Activated B cell treated with CpG ODN at 0.5 μM for 24 hours (primary cell): ENCODE data around the gene MAP3K10. TPM values are rescaled to one million over a fixed set of nuclear protein-coding genes. Genes with fewer than 3 reads are reported as not detected.
A peak's percentile ranks its signal among the peaks of the same experiment; 100 is the strongest.

Experiments
- ATAC-seq: fragments of 200-7000 bp; cut with Tn5 transposase; one replicate; pipeline ENCODE4 v1.10.0; 2021; ENCODE audit warnings: low read depth, mild to moderate bottlenecking, moderate library complexity
- CTCF ChIA-PET: fragments of 350-600 bp; sonication (Branson Sonifier 250); formaldehyde crosslinking; loops from one replicate; lab custom pipeline; 2021; ENCODE audit warnings: antibody characterized with exemption; lab: Charles Lee
- POLR2A ChIA-PET: fragments of 350-600 bp; sonication (Branson Sonifier 250); formaldehyde crosslinking; loops from one replicate; lab custom pipeline; 2021; ENCODE audit warnings: antibody characterized with exemption; lab: Charles Lee
- DNase-seq: peaks from one replicate; pipeline ENCODE4 v3.0.0; 2022
- H3K27ac Mint-ChIP-seq: one replicate; pipeline ENCODE4 v1.8.0; 2020; ENCODE audit warnings: mixed read lengths
- H3K27me3 Mint-ChIP-seq: one replicate; pipeline ENCODE4 v1.8.0; 2021; ENCODE audit warnings: mixed read lengths
- H3K36me3 Mint-ChIP-seq: one replicate; pipeline ENCODE4 v1.8.0; 2021; ENCODE audit warnings: low read depth, mixed read lengths
- H3K4me1 Mint-ChIP-seq: one replicate; pipeline ENCODE4 v1.8.0; 2021; ENCODE audit warnings: mixed read lengths
- H3K4me3 Mint-ChIP-seq: one replicate; pipeline ENCODE4 v1.8.0; 2020; ENCODE audit warnings: mild to moderate bottlenecking, mixed read lengths
- H3K9me3 Mint-ChIP-seq: one replicate; pipeline ENCODE4 v1.8.0; 2020; ENCODE audit warnings: mixed read lengths
- CTCF ChIP-seq: fragments of 200-600 bp; IDR thresholded peaks from one replicate; pipeline ENCODE4 v1.8.0; 2022; ENCODE audit warnings: antibody characterized with exemption, mild to moderate bottlenecking
- intact Hi-C: fragments of 100-400 bp; cut with micrococcal nuclease; formaldehyde crosslinking; loops from one replicate; pipeline ENCODE4 v1.15.1; 2024
- total RNA-seq: library from RNA; stranded (reverse); gene quantifications from 2 replicates; pipeline ENCODE4 v1.2.3, GENCODE V29; 2022

Gene MAP3K10
- total RNA-seq, 1 donor from 2014 or later: 20.5 TPM

- no peaks in the 10 kb centered on the region for H3K27me3 Mint-ChIP-seq
- H3K9me3 Mint-ChIP-seq: no peaks in the 10 kb centered on the region
- no peak overlapping the region for H3K27ac Mint-ChIP-seq
- no peak for TF ChIP-seq CTCF
- POLR2A ChIA-PET: no interaction called here
- H3K4me1 Mint-ChIP-seq: peaks cover 22% of the 10 kb centered on the region
- peaks cover 64% of the 10 kb centered on the region for H3K36me3 Mint-ChIP-seq
- CTCF ChIA-PET: no interaction called here
- no peak overlapping the region for H3K4me3 Mint-ChIP-seq
- intact Hi-C loops: no loop called here
- no peak for ATAC-seq
- DNase-seq: no peak
Observed at GRCh38 chr19:40255619-40256166, 64.5 kb downstream of the MAP3K10 start.

- no peak for ATAC-seq
- Mint-ChIP-seq H3K27ac (no peak overlapping the region), H3K27me3 (no peaks in the 10 kb centered on the region), H3K9me3 (no peaks in the 10 kb centered on the region), H3K36me3 (peaks cover 63% of the 10 kb centered on the region), H3K4me3 (no peak overlapping the region), H3K4me1 (peaks cover 25% of the 10 kb centered on the region)
- TF ChIP-seq CTCF: no peak
- ChIA-PET CTCF (no interaction called here), POLR2A (interaction anchor here (1.1 kb wide), 1 partner anchor 25 kb away, joined by 4 read pairs; no protein-coding TSS in a partner anchor)
- no peak for DNase-seq
- intact Hi-C loops: no loop called here
Observed at GRCh38 chr19:40256512-40256911, 65.3 kb downstream of the MAP3K10 start.

GRCh38 chr19:40257096-40257517 lies 65.9 kb downstream of the MAP3K10 start:
- no peak overlapping the region for H3K27ac Mint-ChIP-seq
- H3K9me3 Mint-ChIP-seq: no peaks in the 10 kb centered on the region
- H3K27me3 Mint-ChIP-seq: no peaks in the 10 kb centered on the region
- ATAC-seq: peak; percentile 47
- peaks cover 25% of the 10 kb centered on the region for H3K4me1 Mint-ChIP-seq
- no peak for DNase-seq
- POLR2A ChIA-PET: interaction anchor here (0.9 to 1.1 kb wide), 2 partner anchors 24 to 29 kb away, joined by 4 read pairs; no protein-coding TSS in a partner anchor
- peaks cover 63% of the 10 kb centered on the region for H3K36me3 Mint-ChIP-seq
- no peak overlapping the region for H3K4me3 Mint-ChIP-seq
- TF ChIP-seq CTCF: no peak
- CTCF ChIA-PET: no interaction called here
- intact Hi-C loops: no loop called here

GRCh38 chr19:40261631-40262030 lies 70.4 kb downstream of the MAP3K10 start:
- Mint-ChIP-seq H3K4me1 (peaks cover 29% of the 10 kb centered on the region), H3K9me3 (no peaks in the 10 kb centered on the region), H3K27me3 (no peaks in the 10 kb centered on the region), H3K27ac (no peak overlapping the region), H3K4me3 (no peak overlapping the region), H3K36me3 (peaks cover 56% of the 10 kb centered on the region)
- no peak for TF ChIP-seq CTCF
- DNase-seq: no peak
- ATAC-seq: no peak
- ChIA-PET CTCF (no interaction called here), POLR2A (interaction anchor here (0.6 kb wide), 1 partner anchor 1835 kb away, joined by 4 read pairs; the partner anchor contains the start of gene RASGRP4)
- intact Hi-C loops: no loop called here

- ATAC-seq: no peak
- H3K9me3 Mint-ChIP-seq: no peaks in the 10 kb centered on the region
- H3K4me3 Mint-ChIP-seq: no peak overlapping the region
- H3K4me1 Mint-ChIP-seq: peaks cover 28% of the 10 kb centered on the region
- H3K36me3 Mint-ChIP-seq: peaks cover 57% of the 10 kb centered on the region
- no peak for TF ChIP-seq CTCF
- H3K27ac Mint-ChIP-seq: no peak overlapping the region
- intact Hi-C loops: no loop called here
- H3K27me3 Mint-ChIP-seq: no peaks in the 10 kb centered on the region
- ChIA-PET CTCF (no interaction called here), POLR2A (interaction anchor here (0.6 kb wide), 2 partner anchors 519 to 1836 kb away, joined by 3 to 4 read pairs; partner anchors contain the start of gene RASGRP4)
- no peak for DNase-seq
Observed at GRCh38 chr19:40262422-40262821, 71.2 kb downstream of the MAP3K10 start.
